Measurements from ENCODE around the gene C1orf21.

C1orf21 gene

DNA sequence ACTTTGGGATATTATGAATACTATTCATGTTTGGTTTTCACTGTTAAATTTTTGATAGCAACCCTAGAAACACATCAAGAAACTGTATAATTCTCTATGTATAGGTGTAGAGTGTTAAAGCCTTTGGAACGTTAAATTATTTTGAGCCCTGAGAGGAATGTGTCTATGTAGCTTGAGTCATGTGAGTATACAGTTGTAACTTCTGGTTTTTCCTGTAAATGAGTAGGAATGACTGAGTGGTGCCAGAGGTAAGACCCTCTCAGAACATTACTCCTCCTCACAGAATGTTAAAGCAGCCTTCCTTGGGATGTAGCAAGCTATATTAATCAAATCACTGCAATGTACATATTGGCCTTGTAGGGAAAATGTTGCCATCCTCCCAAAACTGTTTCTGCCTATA is 69.0 kb downstream of the C1orf21 start:
- no peak for DNase-seq

GRCh38 chr1:184456189-184456588 is 69.4 kb downstream of the C1orf21 start:
- DNase-seq = no peak

DNA sequence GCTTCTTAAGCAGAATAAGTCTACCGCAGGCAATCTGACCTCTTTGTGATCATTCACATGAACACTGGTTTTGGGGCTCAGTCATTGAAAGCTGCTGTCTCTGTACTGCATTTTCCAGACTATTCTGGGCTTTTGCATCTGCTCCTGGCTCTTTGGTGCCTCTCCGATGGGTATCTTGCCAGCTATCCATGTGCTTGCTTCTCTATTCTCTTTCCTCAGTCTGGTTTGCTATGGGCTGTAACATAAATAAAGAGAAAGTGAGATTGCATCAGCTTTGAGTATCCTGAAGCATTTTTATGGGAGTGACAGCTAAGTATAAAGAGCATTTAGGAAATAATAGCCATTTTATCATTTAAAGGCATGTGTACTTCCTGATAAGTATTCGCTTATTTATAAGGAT is 70.7 kb downstream of the C1orf21 start:
- no peak for DNase-seq

DNA sequence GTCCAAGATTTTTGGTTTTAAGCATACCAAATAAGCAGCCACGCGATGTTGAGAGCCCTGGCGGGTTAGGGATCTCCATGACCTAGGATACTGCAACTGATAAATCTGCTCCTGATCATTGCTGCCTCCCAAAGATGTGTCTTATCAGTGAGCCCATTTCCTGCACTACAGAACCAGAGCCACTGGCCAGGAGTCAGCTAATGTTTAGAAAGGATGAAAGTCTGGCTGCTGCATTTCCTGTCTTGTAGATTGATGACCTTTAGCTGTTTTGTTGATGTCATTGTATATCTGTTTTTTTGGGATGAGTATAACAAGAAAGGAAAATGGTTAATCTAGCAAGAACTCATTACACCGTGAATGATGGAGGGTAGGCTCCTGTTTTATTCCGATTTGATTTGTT is 74.5 kb downstream of the C1orf21 start:
- no peak for DNase-seq

- no peak for DNase-seq
Measured at GRCh38 chr1:184462155-184462554, 75.3 kb downstream of the C1orf21 start.

DNA sequence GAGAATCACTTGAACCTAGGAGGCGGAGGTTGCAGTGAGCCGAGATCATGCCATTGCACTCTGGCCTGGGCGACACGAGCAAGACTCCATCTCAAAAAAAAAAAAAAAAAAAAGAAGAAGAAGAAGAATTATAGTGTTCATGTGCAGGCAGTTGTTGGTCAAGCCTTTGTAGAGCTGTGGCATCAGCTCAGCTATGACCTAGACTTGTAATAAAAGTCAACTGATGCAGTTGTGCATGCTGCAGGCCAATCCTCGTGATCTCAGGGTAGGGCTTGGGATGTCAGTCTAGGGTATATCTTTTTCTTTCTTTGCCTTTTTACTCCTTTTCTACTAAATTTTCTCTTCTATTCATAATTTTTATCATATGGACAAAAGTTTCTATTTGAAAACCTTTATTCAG is 76.2 kb downstream of the C1orf21 start:
- no peak for DNase-seq

DNA sequence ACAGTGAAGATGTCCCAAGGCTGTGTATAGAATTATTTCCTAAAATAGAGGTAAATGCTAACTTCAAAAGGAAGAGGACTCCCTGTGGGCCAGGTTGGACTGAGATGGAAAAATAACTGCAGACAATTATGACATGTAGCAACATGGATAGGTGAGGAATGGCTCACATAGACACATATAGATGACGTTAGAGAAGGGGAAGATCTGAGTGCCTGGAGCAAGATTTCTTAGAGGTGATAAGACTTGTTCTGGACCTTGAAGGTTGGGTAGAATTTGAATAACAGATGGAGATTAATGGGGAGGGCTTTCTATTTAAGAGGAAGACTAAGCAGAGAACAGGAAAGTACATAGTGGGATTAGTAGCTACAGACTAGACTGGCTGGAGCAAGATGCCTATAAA is 76.9 kb downstream of the C1orf21 start:
- no peak for DNase-seq

DNA sequence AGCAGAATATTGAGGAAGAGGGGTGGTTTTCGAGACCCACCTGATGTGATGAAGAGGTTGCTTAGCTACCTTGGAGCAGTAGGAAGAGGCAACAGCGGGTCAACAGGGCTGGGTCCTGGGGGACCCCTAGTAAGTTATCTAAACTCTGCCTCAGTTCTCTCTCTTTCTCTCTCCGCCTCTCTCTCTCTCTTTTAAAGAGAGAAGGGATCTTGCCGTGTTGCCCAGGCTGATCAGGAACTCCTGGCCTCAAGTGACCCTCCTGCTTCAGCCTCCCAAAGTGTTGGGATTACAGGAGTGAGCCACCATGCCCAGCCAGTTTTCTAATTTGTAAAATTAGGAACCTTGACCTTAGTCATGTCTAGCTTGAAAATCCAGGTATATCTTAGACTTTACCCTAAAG is 77.9 kb downstream of the C1orf21 start:
- no peak for DNase-seq

DNA sequence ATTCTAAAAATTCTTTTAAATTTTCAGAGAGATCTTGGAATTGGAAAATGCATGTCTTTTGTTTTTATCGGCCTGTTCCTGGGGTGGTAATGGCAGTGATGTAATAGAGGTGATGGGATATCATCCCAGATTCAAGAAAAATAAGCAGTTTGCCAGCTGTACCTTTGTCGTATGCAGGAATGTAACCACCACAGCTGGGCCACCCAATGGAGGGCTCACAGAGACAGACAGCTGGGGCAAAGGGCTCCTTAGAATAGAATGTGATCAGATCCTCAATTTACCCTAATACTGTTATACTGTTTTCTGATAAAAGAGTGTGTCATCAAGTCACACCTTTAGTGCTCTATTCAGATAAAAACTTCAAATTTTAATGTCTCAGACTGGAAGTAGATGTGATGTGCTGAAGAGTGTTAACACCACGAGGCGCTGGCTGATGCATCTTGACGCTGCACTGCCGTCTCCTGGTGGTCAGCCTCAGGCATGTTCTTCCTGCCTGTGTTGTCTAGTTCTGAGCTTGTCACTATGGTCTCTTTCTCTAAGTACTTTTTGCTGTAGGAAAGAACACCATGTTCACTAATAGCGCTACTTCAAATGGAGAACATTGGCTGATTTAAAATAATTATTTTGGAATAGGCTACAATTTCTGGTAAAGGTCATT is 78.8 kb downstream of the C1orf21 start:
- no peak for DNase-seq

DNA sequence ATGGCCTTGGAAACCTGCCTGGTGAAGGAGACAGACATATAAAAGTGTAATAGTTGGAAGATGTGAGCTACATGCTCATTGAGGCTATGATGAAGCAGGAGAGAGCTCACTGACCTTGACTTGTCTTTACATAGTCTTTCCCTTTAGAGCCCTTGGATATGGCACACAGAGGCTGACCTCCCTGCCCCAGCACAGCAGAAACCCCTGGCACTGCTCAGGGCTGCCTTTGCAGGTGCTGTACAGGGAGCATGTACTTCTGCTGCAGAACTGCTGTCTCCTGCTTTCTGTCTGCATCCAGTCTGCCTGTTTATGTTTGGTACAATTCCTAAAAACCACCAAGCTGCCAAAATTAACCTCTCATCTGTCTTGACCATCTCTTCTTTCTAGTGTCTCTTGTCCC is 80.5 kb downstream of the C1orf21 start:
- DNase-seq = no peak

DNA sequence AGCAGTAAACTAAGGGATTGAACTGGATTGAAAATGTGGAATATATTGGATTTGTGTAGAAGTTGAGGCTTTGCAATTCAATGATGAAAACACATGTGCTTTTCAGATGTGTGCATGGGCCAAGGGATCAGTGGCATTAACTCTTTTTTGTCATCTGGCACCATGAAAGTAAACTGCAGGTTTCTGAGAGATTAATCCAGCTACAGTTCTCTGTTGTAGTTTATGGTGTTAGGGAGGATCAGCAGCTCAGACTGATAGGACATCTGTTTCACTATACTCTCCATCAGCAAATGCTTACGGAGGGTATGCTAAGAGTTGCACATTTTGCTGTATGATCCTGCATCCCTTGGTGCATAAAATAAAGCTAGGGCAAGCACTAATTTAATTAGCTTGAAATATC is 82.6 kb downstream of the C1orf21 start:
- no peak for DNase-seq

DNA sequence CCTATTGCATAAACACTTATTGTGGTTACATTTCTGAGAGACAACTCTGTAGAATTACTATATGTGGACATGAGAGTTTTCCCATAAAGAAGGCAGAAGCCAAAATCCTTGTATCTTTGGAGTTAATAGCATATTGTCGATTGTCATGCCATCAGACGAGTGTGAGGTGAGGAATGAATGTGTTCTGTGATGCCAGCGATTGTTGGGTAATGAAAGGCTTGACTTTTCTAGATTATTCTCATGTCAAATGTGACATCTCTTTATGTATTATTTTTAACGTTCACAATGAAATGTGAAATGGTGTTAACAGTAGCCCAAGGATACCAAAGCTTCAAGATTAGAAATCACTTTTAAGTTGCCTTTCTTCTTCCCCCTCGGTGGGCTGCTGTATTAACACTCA is 84.9 kb downstream of the C1orf21 start:
- no peak for DNase-seq

DNA sequence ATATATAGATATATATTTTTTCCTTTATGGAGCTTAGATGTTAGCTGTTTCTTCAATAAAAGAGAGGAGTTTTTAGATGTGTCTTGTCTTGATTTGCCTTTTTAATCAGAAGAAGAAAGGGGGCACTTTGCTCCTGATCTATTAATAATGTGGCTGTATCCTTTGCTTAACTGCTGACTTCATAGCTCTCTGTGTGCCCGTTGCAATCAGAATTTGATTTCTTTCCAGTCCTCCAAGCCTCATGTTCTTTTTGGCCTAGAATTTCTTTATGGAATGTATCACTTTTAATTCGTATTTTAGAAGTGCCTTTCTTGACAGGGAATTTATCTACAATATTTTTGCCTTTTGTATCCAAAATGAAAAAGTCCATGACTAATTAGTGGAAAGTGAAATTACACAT is 85.3 kb downstream of the C1orf21 start:
- DNase-seq = no peak

DNA sequence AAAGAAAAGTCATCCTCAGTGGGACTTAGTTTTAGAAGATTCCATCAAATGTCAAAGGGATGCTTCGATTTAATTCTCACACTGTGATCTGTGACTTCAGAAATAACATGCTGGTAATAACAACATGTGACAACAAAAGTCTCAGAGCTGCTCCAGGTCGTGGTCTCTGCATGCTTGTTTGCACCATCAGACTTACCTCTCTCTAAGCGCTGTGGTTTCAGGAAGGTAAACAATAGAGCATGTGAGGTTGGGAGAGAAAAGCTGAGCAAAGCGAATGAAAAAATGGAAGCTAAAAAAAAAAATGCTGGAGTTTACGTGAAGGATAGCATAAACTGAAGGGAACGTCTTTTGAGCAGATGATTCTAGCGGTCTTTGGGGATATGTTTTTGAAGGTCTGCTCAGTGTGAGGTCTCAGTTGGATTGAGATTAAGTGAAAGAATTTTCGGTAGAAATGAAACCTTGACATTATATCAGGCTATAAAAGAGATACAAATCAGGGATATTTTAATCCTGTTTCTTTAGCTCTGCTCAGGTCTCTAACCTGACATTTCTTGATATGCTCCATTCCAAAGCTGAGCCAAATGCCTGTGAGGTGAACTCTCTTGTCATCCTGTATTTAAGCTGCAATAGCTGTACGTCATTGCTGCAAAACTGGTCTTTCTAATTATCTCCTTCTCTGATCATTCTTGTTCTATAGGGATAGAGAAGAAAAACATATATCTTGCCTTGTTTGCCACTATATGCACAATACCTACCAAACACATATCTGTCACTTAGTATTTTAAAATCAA is 86.5 kb downstream of the C1orf21 start:
- DNase-seq = no peak

DNA sequence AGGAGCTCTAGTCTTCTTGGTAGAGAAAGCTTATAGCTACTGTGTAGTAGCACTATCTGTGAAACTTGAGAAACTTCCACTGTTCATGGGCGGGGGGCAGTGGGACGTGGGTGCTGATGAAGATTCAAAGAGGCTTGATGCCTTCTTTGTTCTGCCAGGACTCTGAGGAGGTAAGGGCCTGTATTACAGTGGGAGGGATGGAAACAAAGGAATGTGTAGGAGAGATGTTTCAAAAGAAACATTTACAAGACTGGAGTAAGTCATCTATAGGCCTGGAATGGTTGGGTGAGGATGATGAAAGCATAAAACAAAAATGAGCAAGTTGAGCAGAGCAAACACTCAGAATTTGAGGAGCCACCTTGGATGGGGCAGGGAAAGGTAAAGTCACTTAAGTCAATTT is 89.4 kb downstream of the C1orf21 start:
- DNase-seq = no peak

DNA sequence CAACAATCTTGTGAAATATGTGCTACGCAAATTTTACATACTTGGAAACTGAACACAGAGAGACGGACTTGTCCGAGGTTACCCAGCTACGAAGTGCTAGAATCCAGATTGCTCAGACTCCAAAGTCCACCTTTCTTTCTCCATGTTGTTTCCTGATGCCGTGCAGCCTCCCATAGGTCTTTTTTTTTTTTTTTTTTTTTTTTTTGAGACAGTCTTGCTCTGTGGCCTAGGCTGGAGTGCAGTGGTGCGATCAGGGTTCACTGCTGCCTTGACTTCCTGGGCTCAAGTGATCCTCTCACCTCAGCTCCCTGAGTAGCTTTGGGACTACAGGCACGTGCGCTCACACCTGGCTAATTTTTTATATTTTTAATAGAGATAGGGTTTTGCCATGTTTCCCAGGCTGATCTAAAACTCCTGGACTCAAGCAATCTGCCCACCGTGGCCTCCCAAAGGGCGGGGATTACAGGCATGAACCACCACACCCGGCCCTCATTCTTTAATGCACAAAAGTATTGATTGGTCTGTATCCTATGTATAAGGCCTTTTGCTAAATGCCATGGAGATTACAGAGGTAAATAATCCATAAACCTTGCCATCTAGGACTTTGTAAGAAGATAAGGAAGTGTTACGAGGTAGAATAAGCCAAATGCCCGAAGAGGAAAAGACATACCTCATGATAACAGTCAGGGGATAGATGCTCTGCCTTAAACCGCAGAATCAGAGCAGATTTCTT is 92.8 kb downstream of the C1orf21 start:
- DNase-seq = no peak

DNA sequence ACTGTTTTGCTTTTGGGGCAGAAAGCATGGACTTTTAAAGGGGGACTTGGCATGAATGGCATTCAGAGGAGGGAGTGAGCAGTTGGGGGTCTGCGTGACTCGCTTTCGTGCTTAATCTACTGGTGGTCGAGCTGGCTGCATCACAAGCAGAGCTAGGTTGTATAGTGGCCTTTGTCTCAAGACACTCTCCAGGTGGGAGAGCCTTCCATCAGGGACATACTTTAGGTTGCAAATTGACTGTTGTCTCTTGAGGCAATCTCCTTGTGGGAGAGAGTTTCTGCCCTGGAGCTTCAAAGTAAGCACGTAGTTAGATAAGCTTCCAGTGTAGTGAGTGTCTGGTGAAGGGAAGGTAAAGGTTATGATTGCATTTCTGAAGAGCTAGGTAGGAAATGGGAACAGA is 93.9 kb downstream of the C1orf21 start:
- no peak for DNase-seq

- no peak for DNase-seq
Measured at GRCh38 chr1:184482136-184482535, 95.3 kb downstream of the C1orf21 start.

DNA sequence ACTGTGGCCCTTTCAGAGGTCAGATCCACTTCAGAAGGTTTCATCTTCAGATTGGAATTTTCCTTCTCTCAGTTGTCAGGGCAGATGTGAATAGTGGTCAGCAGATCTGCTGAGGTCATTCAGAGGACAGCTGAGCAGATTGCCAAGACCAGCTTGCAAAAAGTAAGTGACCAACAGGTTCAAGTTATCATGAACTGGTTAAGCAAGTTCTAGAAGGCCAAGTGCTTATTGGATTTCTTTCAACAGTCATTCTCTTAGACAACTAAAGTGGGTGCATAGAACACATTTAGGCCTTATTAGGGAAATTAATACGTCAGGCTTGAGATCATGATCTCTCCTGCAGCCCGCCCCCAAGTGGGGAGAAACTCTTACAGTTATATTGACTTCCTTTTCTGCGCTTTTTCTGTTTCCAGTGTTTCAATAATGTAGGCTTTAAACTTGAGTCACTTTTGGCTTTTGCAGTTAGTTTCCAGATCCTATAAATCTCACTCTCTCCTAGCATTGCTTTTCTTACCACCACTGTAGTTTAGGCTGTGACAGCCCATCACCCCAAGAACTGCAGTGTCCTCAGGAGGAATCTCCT is 96.4 kb downstream of the C1orf21 start:
- peak; percentile 9 for DNase-seq

DNA sequence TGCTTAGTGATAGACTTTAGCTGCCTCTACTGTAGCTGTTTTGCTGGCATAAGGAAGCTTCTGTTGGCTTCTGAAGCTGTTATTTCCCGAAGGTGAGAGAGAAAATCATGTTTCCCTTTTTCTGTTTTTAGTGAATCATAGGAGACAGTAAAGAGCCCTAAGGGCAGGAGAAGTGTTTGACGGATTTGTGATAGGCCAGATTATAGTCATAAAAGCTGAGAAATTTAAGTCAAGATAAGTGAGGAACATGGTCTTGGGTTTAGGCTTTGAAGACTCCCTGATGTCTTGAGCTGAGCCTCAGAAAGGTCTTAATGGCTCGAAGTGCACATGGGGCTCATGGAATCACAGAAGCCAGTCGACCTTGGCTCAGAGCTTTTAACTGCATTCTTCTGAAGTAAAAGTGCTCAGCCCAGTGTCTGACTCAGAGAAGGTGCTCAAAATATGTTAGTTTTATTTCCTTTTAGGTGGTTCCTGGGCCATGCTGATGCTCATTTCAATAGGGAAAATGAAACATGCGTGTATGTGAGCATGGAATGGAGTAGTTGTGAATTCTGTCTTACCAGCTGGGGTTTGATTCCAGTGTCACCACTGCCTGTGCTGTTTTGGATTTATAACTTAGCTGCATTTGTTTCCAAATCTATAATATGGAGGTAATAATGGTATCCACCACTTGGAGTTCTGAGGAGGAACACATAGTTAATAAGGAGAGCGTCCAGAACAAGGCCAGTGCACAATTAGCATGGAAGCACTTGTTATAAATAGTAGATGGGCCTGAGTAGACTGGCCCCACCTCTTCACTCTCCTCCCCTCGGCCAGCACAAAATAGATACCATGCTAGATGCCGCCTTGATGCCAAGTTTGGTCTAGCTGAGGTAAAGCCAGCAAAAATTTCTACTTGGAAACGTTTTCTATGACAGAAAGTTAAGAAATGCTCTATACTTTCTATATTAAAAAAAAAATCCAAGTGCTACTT is 99.2 kb downstream of the C1orf21 start:
- DNase-seq = no peak

DNA sequence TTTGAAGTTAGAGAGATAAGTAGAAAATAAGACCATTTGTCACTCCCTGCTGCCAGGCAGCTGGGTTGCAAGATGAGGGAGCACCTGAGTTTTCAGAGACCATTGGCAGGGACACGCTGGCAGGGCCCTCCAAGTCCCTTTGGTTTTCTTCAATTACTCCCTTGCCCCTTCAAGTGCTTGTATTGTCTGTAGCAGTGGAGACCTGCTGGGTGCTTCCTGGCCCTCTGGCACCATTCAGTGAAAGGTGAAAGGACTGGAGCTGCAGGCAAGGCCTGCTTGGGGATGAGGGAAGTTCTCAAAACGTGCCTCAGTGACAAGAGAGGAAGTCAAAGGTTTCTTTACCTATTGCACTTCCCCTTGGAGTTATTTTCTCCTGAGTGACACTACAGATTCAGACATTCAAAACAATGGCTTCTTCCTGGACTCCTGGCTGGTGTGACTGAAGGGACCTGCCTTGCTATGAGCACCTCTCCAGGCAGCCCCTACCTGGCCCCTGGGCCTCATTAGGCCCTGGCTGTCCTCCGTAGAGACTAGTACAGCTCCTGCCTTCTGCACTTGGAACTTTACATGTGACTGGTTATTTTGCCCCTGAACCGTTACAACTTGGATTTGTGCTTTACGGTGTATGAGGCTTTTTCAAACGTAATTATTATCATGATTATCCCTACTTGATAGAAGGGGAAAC is 100.1 kb downstream of the C1orf21 start:
- DNase-seq = no peak

Data from hematopoietic multipotent progenitor cell treated with erythropoietin and hydrocortisone succinate and interleukin-3 and kit ligand, for 8 days (in vitro differentiated cells).